HepG2 (cell line): ENCODE measurements around the gene PYGO2. TPM values are rescaled to one million over a fixed set of nuclear protein-coding genes. Genes with fewer than 3 reads are reported as not detected.

ENCODE experiments used
- CENPT ChIP-seq: sonication (generic); formaldehyde crosslinking; IDR thresholded peaks from 2 replicates; pipeline ENCODE4 v1.8.0; 2022; ENCODE audit warnings: low read depth, mild to moderate bottlenecking, moderate library complexity, missing genetic modification reagents
- FOSL2 ChIP-seq: sonication (generic); formaldehyde crosslinking; IDR thresholded peaks from 2 replicates; pipeline ENCODE4 v1.4.0; 2020; ENCODE audit warnings: missing genetic modification reagents
- KDM2A ChIP-seq: sonication (generic); formaldehyde crosslinking; IDR thresholded peaks from 2 replicates; pipeline ENCODE4 v1.4.0; 2020; ENCODE audit warnings: low read depth, missing genetic modification reagents, borderline replicate concordance
- MED13 ChIP-seq: sonication (generic); formaldehyde crosslinking; IDR thresholded peaks from 2 replicates; pipeline ENCODE4 v1.5.0; 2020; ENCODE audit warnings: missing genetic modification reagents
- NR2F2 ChIP-seq: IDR thresholded peaks from 2 replicates; pipeline ENCODE4 v1.6.1; 2012; ENCODE audit warnings: low read depth, inconsistent platforms, borderline replicate concordance
- ONECUT2 ChIP-seq: sonication (generic); formaldehyde crosslinking; IDR thresholded peaks from 2 replicates; pipeline ENCODE4 v1.4.0; 2020; ENCODE audit warnings: missing genetic modification reagents
- PRDM15 ChIP-seq: sonication (generic); formaldehyde crosslinking; IDR thresholded peaks from 2 replicates; pipeline ENCODE4 v1.4.0; 2020; ENCODE audit warnings: missing genetic modification reagents
- SP5 ChIP-seq: IDR thresholded peaks from 2 replicates; pipeline ENCODE4 v1.6.1; 2016; ENCODE audit warnings: low read depth, borderline replicate concordance
- SRSF1 ChIP-seq: fragments of 200-400 bp; formaldehyde crosslinking; optimal IDR thresholded peaks from 2 replicates; pipeline ENCODE3; 2017; ENCODE audit warnings: mild to moderate bottlenecking, low read depth, low read length, moderate library complexity
- XRCC5 ChIP-seq: fragments of 200-400 bp; formaldehyde crosslinking; optimal IDR thresholded peaks from 2 replicates; pipeline ENCODE3; 2017; ENCODE audit warnings: mild to moderate bottlenecking, low read length
- ZBTB2 ChIP-seq: sonication (generic); formaldehyde crosslinking; IDR thresholded peaks from 2 replicates; pipeline ENCODE4 v1.8.0; 2022; ENCODE audit warnings: low read depth, missing genetic modification reagents
- ZNF263 ChIP-seq: sonication (generic); formaldehyde crosslinking; IDR thresholded peaks from 2 replicates; pipeline ENCODE4 v1.4.0; 2020; ENCODE audit warnings: missing genetic modification reagents
- ZNF546 ChIP-seq: sonication (generic); formaldehyde crosslinking; conservative IDR thresholded peaks from 2 replicates; pipeline ENCODE4 v1.8.1; 2023; ENCODE audit warnings: mild to moderate bottlenecking, missing genetic modification reagents
- ZNF562 ChIP-seq: sonication (generic); formaldehyde crosslinking; IDR thresholded peaks from 2 replicates; pipeline ENCODE4 v1.8.0; 2022; ENCODE audit warnings: missing genetic modification reagents, borderline replicate concordance
- ZNF687 ChIP-seq: sonication (generic); formaldehyde crosslinking; IDR thresholded peaks from 2 replicates; pipeline ENCODE4 v1.5.1; 2020; ENCODE audit warnings: mild to moderate bottlenecking, missing genetic modification reagents, moderate library complexity
- ZNF709 ChIP-seq: sonication (generic); formaldehyde crosslinking; IDR thresholded peaks from 2 replicates; pipeline ENCODE4 v1.5.0; 2020; ENCODE audit warnings: mild to moderate bottlenecking, missing genetic modification reagents
- polyA plus RNA-seq, 8 experiments: library from polyadenylated mRNA; depleted of rRNA in 3 of 8; stranded (reverse) in 7 of 8; unstranded in 1 of 8; fragments of >200 nt; fragmentation: Illumina TruSeq in 4 of 8; extraction: Trizol in 4 of 8; gene quantifications; 2 replicates each; pipeline versions ENCODE4 v1.2.1 to v1.2.3, GENCODE V29; 2011 to 2016; ENCODE audit warnings: low read depth in 4 of 8, missing spikeins in 1 of 8, mixed read lengths in 1 of 8; ENCODE audit not compliant: insufficient read depth in 1 of 8
- total RNA-seq, 5 experiments: library from RNA; depleted of rRNA; stranded (reverse); fragments of >200 nt; fragmentation: Illumina TruSeq; extraction: Trizol; gene quantifications; 2 replicates each; pipeline ENCODE4 v1.2.3, GENCODE V29; 2016; ENCODE audit warnings: low read depth in 1 of 5
- TF ChIP-seq, protein P1 (sequence below): sonication (generic); formaldehyde crosslinking; IDR thresholded peaks from 2 replicates; pipeline ENCODE4 v1.8.1; 2022; ENCODE audit warnings: low read depth, mild to moderate bottlenecking, missing genetic modification reagents

PYGO2 gene
- total and polyA plus RNA-seq, 2 of the 13 experiments (the other 11 are each of a cell fraction or from before 2014, with no cell fraction given): 20.3 to 21.8 TPM

DNA sequence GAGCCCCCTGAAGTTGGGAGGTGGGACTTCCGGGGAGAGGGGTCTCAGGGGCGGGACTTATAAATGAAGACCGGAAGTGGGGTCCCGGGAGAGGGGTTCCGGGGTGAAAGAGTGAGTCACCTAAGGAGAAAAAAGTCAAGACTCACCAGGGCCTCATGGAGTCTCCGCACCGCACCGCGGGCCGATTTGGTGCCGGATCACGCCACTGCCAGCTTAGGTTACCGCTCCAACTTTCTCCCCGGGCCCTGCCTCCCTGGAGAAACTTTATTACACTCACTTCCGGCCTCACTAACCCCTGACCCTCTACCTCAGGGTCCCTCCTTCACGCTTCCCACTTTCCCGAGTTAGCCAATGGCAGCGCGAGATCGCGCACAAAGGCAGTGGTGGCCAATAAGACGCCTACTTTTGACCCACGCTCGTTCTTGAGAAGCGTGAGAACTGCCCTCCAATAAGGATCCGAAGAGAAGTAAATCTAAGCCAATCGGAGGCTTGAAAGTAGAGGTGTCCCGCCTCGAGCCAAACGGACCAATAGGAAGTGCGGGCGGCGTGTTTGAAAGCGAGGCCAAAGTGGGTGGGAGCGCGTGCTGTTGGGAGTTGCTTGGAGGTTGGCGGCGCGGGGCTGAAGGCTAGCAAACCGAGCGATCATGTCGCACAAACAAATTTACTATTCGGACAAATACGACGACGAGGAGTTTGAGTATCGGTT lies 12.7 kb upstream of the PYGO2 start, which contains the start of gene CKS1B (continued):
- TF ChIP-seq MED13 (CRISPR knock-in tag): peak; percentile 10; the same call in 1 of the 2 replicates
- peak; percentile 42; the same call in 1 of the 2 replicates for TF ChIP-seq KDM2A
- peak; percentile 68 for TF ChIP-seq SRSF1
- peak; percentile 80 for TF ChIP-seq FOSL2
- peak; percentile 80; the same call in 1 of the 2 replicates for TF ChIP-seq ZBTB2 (CRISPR knock-in tag)
- TF ChIP-seq PRDM15 (CRISPR knock-in tag): peak; percentile 19; the same call in 1 of the 2 replicates
- TF ChIP-seq ZNF687 (CRISPR knock-in tag): peak; percentile 95
- TF ChIP-seq CENPT (CRISPR knock-in tag): peak; percentile 82; the same call in 1 of the 2 replicates
- TF ChIP-seq ZNF562 (CRISPR knock-in tag): no peak
- peak; percentile 73 for TF ChIP-seq XRCC5
- TF ChIP-seq, protein P1, sequence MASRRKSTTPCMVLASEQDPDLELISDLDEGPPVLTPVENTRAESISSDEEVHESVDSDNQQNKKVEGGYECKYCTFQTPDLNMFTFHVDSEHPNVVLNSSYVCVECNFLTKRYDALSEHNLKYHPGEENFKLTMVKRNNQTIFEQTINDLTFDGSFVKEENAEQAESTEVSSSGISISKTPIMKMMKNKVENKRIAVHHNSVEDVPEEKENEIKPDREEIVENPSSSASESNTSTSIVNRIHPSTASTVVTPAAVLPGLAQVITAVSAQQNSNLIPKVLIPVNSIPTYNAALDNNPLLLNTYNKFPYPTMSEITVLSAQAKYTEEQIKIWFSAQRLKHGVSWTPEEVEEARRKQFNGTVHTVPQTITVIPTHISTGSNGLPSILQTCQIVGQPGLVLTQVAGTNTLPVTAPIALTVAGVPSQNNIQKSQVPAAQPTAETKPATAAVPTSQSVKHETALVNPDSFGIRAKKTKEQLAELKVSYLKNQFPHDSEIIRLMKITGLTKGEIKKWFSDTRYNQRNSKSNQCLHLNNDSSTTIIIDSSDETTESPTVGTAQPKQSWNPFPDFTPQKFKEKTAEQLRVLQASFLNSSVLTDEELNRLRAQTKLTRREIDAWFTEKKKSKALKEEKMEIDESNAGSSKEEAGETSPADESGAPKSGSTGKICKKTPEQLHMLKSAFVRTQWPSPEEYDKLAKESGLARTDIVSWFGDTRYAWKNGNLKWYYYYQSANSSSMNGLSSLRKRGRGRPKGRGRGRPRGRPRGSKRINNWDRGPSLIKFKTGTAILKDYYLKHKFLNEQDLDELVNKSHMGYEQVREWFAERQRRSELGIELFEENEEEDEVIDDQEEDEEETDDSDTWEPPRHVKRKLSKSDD: no peak
- peak; percentile 46 for TF ChIP-seq NR2F2
- peak; percentile 71 for TF ChIP-seq SP5
- TF ChIP-seq ONECUT2 (CRISPR knock-in tag): no peak
- TF ChIP-seq ZNF709 (CRISPR knock-in tag): 0 out of 2 replicates have a peak, but pooled peaks have one; percentile 73
- TF ChIP-seq ZNF546 (CRISPR knock-in tag): 0 out of 2 replicates have a peak, but pooled peaks have one; percentile 49
- peak; percentile 40; the same call in 1 of the 2 replicates for TF ChIP-seq ZNF263
